Liver (tissue), 3 donors: ENCODE data around the gene BCL7C.

Source experiments
- ATF3 ChIP-seq: IDR thresholded peaks from 2 replicates; pipeline ENCODE4 v1.6.1; 2016; ENCODE audit warnings: antibody characterized with exemption
- EGR1 ChIP-seq, 2 donors: IDR thresholded peaks; 2 replicates each; pipeline ENCODE4 v1.6.1; 2016 to 2018; ENCODE audit warnings: antibody characterized with exemption in 2 of 2, low read depth in 2 of 2
- FOXA1 ChIP-seq: IDR thresholded peaks from 2 replicates; pipeline ENCODE4 v1.6.1; 2016; ENCODE audit warnings: antibody characterized with exemption
- MAX ChIP-seq: IDR thresholded peaks from 2 replicates; pipeline ENCODE4 v1.6.1; 2016; ENCODE audit warnings: antibody characterized with exemption
- RAD21 ChIP-seq, 2 donors: IDR thresholded peaks; 2 replicates each; pipeline ENCODE4 v1.6.1; 2016; ENCODE audit warnings: antibody characterized with exemption in 2 of 2, mild to moderate bottlenecking in 2 of 2
- RXRA ChIP-seq, 2 donors: IDR thresholded peaks; 2 replicates each; pipeline ENCODE4 v1.6.1; 2017 to 2018; ENCODE audit warnings: antibody characterized with exemption in 2 of 2, mild to moderate bottlenecking in 1 of 2
- TAF1 ChIP-seq: conservative IDR thresholded peaks from 2 replicates; pipeline ENCODE4 v1.6.1; 2016; ENCODE audit warnings: antibody characterized with exemption, mild to moderate bottlenecking
- TF ChIP-seq, protein P1 (sequence below): fragments of 150-350 bp; IDR thresholded peaks from 2 replicates; pipeline ENCODE4 v1.5.1; 2017; ENCODE audit warnings: improper control_type of control experiment, low read depth, low read length; ENCODE audit not compliant: missing input control
- donor health status: healthy.
- donor health status: healthy.

- TF ChIP-seq, protein P1, sequence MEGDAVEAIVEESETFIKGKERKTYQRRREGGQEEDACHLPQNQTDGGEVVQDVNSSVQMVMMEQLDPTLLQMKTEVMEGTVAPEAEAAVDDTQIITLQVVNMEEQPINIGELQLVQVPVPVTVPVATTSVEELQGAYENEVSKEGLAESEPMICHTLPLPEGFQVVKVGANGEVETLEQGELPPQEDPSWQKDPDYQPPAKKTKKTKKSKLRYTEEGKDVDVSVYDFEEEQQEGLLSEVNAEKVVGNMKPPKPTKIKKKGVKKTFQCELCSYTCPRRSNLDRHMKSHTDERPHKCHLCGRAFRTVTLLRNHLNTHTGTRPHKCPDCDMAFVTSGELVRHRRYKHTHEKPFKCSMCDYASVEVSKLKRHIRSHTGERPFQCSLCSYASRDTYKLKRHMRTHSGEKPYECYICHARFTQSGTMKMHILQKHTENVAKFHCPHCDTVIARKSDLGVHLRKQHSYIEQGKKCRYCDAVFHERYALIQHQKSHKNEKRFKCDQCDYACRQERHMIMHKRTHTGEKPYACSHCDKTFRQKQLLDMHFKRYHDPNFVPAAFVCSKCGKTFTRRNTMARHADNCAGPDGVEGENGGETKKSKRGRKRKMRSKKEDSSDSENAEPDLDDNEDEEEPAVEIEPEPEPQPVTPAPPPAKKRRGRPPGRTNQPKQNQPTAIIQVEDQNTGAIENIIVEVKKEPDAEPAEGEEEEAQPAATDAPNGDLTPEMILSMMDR, result no peak
- TF ChIP-seq EGR1 (IDR thresholded peaks at IDR 0.05; ENCODE audit: low read depth in 2 of 2), result no peak
- TF ChIP-seq RAD21 (IDR thresholded peaks at IDR 0.05), result no peak
- no peak for TF ChIP-seq MAX
- TF ChIP-seq TAF1, result no peak
- TF ChIP-seq FOXA1, result no peak
- TF ChIP-seq ATF3, result no peak
- no peak for TF ChIP-seq RXRA (IDR thresholded peaks at IDR 0.05)
These were observed 56.0 kb downstream of the BCL7C start for GRCh38 chr16:30837904-30838303.
